Skin of body (tissue), 2 donors: ENCODE results near the gene IRX3. TPM values are rescaled to one million over a fixed set of nuclear protein-coding genes. Genes with fewer than 3 reads are reported as not detected.

ENCODE experiments used
- DNase-seq: peaks from one replicate; lab custom pipeline; 2025; lab: John Stamatoyannopoulos, UW
- total RNA-seq: library from RNA; depleted of rRNA; stranded (reverse); fragments of >200 nt; gene quantifications from one replicate; pipeline ENCODE4 v1.2.3, GENCODE V29; 2014

IRX3 gene
- total RNA-seq = 13.1 TPM

- peak; percentile 83 for DNase-seq
Observed at GRCh38 chr16:54286366-54287130, at the start of gene IRX3. IRX3 (minus strand) TSS chr16:54286787; CDS start chr16:54286050, 737 bp downstream.

DNA sequence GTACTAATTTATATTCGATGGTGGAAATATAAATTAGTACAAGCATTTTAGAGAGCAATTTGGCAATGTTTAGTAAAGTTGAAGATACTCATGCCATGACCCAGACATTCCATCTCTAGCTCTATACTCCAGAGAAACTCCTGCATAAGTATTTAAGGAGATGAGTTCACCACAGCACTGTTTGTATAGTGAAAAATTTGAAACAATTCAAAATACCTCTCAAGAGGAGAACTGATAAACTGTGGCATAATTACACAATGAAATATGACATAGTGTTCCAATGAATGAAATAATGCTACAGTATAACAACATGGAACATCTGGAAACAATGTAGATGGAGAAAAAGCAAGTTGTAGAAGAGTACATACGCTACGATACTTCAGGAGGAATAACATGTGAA is 48.6 kb upstream of the IRX3 start:
- DNase-seq = no peak

DNA sequence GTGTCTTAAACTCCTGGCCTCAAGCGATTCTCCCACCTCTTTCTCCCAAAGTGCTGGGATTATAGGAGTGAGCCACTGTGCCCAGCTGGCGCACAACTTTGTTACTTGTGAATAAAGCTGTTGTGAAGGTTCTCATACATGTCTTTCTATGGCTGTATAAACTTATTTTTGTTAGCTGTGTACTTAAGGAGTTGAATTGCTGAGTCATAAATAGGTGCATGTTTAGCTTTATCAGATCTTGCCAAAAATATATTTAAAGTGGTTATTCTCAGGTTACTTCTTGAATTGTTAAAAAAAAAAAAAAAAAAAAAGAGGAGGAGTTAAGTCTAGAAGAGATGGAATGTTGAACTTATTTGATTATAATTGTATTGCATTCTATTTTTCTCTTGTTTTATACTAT is 47.6 kb upstream of the IRX3 start:
- DNase-seq = no peak

DNA sequence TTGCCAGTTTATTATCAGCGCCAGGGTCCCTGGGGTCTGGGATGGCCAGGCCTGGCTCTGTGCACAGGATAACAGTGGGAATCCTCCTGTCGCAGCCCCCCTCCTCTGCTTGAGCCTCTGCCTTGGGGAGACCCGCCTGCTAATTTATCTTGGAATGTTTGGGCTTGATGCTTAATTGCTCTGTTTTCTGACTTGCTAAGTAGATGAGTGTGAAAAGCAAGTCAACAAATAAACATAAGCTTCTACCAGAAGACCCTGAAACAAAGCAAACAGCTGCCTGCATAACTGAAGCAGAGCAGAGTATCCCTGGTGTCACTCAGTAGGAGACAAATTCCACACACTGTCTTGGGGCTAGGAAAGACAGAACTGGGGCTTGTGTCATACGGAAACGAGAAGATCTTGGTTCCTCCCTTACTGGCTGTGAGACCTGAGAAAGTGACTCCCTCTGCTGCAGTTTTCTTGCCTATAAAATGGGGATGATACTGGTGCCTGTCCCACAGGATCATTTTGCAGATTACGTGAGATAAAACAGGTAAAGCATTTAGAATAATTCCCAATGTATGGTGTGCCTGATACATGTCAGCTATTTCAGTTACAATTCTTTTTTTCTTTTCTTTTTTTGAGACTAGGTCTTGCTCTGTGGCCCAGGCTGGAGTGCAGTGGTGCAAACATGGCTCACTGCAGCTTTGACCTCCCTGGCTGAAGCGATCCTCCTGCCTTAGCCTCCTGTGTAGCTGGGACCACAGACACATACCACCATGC is 44.8 kb upstream of the IRX3 start:
- DNase-seq = no peak

GRCh38 chr16:54327609-54328008 is 41.0 kb upstream of the IRX3 start:
- DNase-seq = no peak

- DNase-seq = no peak
Observed at GRCh38 chr16:54326266-54326662, 39.7 kb upstream of the IRX3 start.

- DNase-seq = no peak
Observed at GRCh38 chr16:54325616-54326265, 39.2 kb upstream of the IRX3 start.

GRCh38 chr16:54324716-54325115 is 38.1 kb upstream of the IRX3 start:
- DNase-seq = no peak

DNA sequence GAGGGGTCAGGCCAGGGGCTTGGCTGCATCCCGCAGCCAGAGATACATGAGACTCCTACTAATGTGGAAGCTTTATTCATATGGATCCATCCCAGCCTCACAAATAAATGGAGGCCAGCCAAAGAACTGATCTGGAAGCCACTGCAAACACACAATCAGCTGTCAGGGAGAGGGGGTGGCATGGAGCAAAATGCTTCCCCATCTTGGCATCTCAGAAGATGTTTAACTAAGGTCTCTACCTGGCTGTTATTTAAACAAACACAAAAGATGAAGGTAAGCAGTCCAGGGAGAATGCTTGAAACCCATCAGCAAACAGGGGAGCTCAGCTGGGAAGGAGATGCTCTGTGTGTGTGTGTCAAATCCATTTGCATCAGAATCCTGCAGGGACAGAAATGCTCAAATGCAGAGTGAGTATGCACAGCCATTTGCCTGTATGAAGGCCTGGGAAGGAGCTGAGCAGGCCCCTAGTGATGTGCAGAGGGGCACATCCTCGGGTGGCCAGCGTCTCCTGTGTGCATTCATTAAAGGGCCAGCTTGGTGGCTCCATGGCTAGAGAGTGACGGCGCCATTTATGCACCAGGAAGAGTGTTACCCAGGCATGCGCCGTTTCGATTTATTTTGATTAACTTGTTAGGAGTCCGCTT is 34.2 kb upstream of the IRX3 start:
- no peak for DNase-seq

DNA sequence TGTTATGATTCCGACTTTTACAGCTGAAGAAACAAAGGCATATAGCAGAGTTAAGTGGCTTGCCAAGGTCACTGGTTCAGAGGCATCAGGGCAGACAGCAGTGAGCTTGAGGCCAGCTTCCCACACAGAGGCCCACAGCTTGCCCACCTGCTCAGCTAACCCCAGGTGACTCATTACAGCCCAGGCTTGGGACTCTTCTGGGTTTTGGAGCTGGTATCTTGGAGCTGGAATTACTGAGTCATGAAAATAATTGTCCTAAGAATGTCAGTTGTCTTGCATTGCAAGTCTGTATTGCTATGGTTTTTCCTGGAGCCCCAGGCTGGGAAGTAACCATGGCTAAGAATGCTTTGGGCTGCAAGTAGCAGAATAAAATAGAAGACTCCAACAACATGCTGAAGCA is 32.4 kb upstream of the IRX3 start:
- no peak for DNase-seq

GRCh38 chr16:54317101-54317611 is 30.6 kb upstream of the IRX3 start:
- DNase-seq = no peak

- DNase-seq = no peak
Observed at GRCh38 chr16:54316095-54316889, 29.7 kb upstream of the IRX3 start.

- no peak for DNase-seq
Observed at GRCh38 chr16:54313789-54314188, 27.2 kb upstream of the IRX3 start.

DNA sequence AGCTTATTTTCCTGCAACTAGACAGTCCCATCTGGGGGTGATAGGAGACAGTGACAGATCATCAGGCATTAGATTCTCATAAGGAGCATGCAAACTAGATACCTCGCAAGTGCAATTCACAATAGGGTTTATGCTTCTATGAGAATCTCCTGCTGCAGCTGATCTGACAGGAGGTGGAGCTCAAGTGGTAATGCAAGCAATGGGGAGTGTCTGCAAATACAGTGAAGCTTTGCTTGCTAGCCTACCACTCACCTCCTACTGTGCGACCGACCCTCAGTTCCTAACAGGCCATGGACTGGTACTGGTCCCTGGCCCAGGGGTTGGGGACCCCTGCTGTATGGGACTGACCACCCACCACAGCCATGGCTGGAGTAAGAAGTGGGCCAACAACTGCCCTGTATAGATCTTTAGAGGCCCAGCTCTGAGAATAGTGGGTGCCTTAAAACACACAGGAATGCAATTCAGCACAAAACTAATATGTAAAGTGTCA is 26.0 kb upstream of the IRX3 start:
- DNase-seq = no peak

DNA sequence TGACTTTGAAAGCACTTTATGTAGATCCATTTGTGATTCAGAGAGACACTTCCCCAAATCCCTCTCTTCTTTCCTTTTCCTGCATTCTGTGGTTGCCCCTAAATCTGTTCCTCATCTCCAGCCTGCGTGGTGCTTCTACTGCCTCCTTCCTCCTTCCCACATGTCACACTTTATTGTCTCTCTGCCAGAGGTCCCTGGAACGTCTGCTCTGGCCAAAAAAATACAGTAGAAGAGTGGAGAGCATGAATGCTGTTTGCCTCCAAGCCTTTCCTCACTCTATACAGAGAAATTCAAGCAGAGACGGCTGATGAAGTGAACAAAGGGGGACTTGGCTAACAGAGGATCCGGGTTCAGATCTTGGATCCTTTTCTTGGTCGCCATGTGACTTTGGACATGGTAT is 22.8 kb upstream of the IRX3 start:
- DNase-seq = no peak

- DNase-seq = no peak
Observed at GRCh38 chr16:54305080-54305479, 18.5 kb upstream of the IRX3 start.

GRCh38 chr16:54303613-54304012 is 17.0 kb upstream of the IRX3 start:
- DNase-seq = no peak

DNA sequence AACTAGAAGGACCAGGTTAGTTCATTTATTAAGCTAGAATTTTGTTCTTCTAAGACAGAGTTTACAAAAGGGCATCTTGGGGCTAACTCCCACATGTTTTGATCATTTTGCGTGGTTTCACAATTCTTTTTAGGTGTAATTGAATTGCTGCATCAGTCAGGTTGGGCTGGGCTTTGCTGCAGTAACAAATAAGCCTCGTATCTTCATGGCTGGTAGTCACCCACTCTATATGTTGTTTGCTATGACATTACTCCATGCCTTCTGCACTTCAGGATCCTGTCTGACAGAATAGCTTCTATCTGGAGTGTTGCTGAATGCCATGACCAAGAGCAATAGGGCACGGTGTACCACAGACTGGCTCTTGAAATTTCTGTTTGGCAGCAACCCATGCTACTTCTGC is 10.6 kb upstream of the IRX3 start:
- DNase-seq = no peak

DNA sequence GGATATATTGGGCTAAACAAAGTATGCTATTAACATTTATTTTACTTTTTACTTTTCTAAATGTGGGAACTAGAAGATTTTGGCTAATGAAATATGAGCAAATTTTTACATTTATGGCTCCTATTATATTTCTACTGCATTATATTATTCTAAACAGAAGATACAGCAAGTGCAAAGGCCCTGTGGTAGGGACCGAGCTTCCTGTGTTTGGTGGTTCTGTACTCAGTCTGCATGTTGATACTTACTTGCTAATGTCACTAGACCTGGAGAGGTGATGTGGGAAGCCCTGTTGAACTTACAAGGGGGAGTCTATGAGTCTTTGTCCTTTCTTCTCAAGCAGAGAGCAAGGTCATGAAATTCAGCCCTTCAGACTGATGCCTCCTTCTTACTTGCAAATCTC is 10.0 kb upstream of the IRX3 start:
- DNase-seq = no peak

DNA sequence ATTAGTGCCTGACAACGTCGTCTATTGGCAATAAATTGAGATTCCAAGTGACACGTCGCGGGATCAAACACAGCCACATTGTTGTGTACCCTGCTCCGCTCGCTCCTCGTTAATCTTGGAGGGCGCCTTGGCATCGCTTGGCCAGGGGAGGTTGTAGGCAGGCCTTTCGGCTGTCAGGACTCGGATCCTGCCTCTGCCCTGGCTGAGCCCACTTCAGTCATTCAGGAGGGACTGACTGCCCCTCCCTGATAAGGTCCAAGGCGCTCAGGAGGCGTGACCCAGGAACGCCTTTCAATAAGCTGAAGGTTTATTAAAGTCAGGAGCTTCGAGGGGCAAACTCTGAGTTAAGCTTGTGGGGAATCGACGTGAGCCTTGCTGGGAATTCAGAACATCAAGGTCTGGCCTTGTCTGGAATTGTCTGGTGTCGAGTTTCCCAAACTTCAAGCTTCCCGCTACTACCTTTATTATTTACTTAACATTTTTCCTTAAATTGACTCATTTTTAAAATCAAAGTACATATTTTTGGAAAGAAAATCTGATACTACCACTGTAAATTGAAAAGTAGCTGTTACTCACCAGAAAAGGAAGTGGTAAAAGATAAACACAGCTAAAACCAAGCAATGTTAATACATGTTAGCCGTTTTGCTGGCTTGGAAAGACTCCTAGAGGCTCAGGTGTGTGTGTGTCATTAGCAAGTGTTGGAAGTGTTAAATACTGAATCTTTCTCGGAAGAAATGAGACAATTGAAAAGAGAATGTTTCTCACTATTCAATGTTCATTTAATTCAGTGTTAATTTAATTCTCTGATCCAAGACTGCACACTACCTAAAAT is 5.3 kb upstream of the IRX3 start:
- no peak for DNase-seq
